Stimulated activated naive CD8-positive, alpha-beta T cell treated with anti-CD3 and anti-CD28 coated beads, Interleukin-15, Interleukin-2, amounts not matched to agents 100 ng/mL and 50 ng/mL, for 24 hours (primary cell): Measurements from ENCODE around the gene APIP.

Experiments
- H3K27ac Mint-ChIP-seq: one replicate; pipeline ENCODE4 v1.8.0; 2021; ENCODE audit warnings: mild to moderate bottlenecking, mixed read lengths
- H3K27me3 Mint-ChIP-seq: one replicate; pipeline ENCODE4 v1.8.0; 2021; ENCODE audit warnings: mixed read lengths
- H3K36me3 Mint-ChIP-seq: one replicate; pipeline ENCODE4 v1.8.0; 2021; ENCODE audit warnings: low read depth, mixed read lengths
- H3K4me1 Mint-ChIP-seq: one replicate; pipeline ENCODE4 v1.8.0; 2021; ENCODE audit warnings: low read depth, mixed read lengths
- H3K4me3 Mint-ChIP-seq: one replicate; pipeline ENCODE4 v1.8.0; 2021; ENCODE audit warnings: mild to moderate bottlenecking, mixed read lengths
- H3K9me3 Mint-ChIP-seq: one replicate; pipeline ENCODE4 v1.8.0; 2021; ENCODE audit warnings: mixed read lengths

The APIP gene

DNA sequence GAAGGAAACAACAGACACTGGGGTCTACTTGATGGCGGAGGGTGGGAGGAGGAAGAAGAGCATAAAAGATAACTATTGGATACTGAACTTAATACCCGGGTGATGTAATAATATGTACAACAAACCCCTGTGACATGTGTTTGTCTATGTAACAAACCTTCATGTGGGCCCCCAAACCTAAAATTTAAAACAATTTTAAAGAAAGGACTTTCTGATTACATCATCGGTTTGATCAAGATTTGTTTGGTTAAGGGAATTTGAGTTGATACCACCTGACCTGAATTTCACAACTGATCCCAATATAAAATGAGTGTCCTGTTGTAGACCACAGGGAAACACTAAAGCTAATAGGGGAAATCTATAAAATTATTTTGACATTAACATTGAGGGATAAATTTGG lies 34.3 kb downstream of the APIP start:
- Mint-ChIP-seq H3K27me3 (no peaks in the 10 kb centered on the region), H3K4me3 (no peak overlapping the region), H3K27ac (no peak overlapping the region), H3K4me1 (no peaks in the 10 kb centered on the region), H3K36me3 (peaks cover 23% of the 10 kb centered on the region), H3K9me3 (no peaks in the 10 kb centered on the region)

DNA sequence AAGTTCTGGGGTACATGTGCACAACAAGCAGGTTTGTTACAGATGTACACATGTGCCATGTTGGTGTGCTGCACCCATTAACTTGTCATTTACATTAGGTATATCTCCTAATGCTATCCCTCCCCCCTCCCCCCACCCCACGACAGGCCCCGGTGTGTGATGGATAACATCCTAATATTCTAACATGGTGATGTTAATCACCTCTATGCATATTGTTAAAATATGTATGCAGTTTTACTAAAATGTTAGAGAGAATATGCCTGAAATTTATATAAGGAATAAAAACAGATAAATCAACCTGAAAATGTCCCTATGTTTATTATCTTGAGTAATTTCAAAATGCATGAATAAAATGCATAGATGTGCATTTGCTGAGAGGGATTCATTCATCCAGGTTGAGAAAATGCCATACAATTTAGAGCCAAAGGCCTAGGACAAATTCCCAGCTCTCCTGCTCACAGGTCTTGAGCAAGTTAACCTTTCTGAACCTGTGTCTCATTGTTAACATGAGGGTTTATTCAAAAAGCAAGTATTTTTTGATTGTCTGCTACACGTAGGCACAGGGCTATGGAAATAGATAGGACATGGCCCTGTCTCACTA lies 38.7 kb downstream of the APIP start:
- Mint-ChIP-seq H3K9me3 (no peaks in the 10 kb centered on the region), H3K27ac (no peak overlapping the region), H3K36me3 (peaks cover 14% of the 10 kb centered on the region), H3K27me3 (no peaks in the 10 kb centered on the region), H3K4me1 (no peaks in the 10 kb centered on the region), H3K4me3 (no peak overlapping the region)

DNA sequence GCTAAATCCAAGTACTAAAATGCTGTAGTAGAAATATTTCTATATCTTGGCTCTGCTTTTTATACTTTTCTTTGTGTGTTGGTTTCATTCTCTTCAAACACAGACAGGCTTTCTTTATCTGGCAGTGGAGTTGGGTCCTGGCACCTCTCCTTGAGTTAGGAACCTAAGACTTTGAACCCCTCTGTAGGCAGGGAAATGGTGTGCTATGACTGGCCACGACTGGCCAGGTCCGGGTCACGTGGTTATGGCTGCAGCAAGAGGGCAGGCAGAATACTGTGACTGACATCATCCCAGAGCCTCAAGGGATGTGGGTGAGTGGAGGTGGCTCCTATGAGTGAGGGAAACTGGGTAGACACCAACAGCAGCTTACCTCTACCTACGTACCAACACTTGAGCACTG lies 42.0 kb downstream of the APIP start:
- Mint-ChIP-seq H3K36me3 (peaks cover 5% of the 10 kb centered on the region), H3K27me3 (no peaks in the 10 kb centered on the region), H3K4me3 (no peak overlapping the region), H3K4me1 (no peaks in the 10 kb centered on the region), H3K27ac (no peak overlapping the region), H3K9me3 (no peaks in the 10 kb centered on the region)

DNA sequence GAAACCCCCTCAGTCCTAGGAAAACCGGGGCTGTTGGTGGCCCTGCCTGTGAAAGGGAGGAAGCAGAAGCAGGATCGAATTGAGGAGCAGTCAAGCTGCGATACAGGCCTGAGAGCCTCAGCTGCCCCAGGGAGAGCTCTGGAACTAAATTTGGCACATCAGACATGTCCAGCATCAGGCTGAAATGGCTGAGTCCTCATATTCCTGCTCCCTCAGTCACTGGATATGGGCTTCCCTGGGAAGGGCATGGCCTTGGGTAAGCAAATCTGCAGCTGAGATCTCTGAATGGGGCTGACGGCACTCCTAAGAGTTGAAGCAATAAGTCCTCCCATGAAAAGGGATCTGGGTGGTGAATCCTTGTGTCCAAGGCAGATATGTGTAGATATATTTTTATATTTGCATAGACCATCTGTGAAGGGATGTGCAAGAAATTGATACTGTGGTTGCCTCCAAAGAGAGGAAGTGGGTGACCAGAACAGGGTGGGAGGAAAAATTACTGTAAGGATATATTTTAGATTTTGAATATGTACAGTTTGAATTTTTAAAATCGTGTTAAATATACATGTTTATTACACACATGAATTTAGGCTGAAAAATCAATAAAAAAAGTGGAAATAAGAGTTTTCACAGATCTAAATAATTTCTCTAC lies 45.5 kb downstream of the APIP start:
- Mint-ChIP-seq H3K27ac (no peak overlapping the region), H3K36me3 (peaks cover 3% of the 10 kb centered on the region), H3K4me1 (no peaks in the 10 kb centered on the region)

DNA sequence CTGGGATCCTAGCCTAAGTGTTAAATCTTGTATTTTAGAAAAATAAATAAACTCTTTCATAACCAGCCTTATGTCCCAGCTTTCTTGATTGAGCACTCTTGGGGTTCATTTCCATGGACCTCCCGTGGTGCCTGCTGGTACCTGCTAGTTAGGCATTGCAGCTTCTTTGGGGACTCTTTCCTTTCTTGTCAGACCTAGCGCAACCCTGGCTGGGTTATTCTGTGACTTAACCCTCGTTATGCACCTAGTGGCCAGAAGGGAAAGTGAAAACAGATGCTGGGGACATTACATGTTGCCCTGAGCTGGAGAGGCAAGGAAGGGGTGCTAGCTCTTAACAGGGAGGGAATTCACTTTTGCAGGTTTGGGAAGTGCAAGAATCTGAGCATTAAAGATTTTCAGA lies 46.8 kb downstream of the APIP start:
- no peaks in the 10 kb centered on the region for H3K9me3 Mint-ChIP-seq
- H3K4me3 Mint-ChIP-seq: no peak overlapping the region
- no peak overlapping the region for H3K27ac Mint-ChIP-seq
- H3K36me3 Mint-ChIP-seq: no peaks in the 10 kb centered on the region
- no peaks in the 10 kb centered on the region for H3K4me1 Mint-ChIP-seq
- H3K27me3 Mint-ChIP-seq: no peaks in the 10 kb centered on the region

More for the DNA sequence above, 45.5 kb downstream of the APIP start:
- Mint-ChIP-seq H3K27me3 (no peaks in the 10 kb centered on the region), H3K9me3 (no peaks in the 10 kb centered on the region), H3K4me3 (no peak overlapping the region)

DNA sequence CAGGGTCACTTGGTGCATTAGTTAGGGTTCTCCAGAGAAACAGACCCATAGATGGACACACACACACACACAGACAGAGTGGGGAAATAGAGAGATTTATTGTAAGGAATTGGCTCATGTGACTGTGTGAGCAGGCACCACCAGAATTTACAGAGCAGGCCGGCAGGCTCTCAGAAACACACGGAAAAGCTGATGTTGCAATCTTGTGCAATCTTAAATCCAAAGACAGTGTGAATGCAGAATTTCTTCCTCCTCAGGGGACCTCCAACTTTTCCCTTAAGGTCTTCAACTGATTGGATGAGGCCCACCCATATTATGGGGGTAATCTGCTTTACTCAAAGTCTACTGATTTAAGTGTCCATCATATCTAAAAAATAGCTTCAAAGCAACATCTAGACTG lies 49.8 kb downstream of the APIP start:
- Mint-ChIP-seq H3K27ac (no peak overlapping the region), H3K27me3 (no peaks in the 10 kb centered on the region), H3K36me3 (no peaks in the 10 kb centered on the region), H3K9me3 (no peaks in the 10 kb centered on the region), H3K4me1 (no peaks in the 10 kb centered on the region), H3K4me3 (no peak overlapping the region)

DNA sequence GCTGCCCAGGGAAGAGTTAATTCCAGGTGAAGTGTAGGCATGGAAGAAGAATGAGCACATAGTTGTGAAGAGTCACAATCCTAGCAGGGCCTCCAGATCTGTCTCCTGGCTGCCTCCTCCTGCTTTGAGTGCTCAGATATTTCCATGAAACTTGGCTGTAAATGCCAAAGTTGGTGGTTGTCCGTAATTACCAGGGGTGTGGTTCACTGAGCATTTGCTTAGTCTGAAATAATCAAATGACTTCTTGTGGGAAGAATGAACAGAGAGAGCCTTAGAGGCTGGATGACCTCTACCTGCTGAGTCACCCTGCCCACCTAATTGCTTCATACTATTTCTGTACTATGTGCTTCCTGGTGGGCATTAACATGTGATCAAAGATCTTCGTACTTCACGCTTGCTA lies 50.9 kb downstream of the APIP start:
- Mint-ChIP-seq H3K9me3 (no peaks in the 10 kb centered on the region), H3K27ac (no peak overlapping the region), H3K4me1 (no peaks in the 10 kb centered on the region), H3K4me3 (no peak overlapping the region), H3K36me3 (no peaks in the 10 kb centered on the region), H3K27me3 (no peaks in the 10 kb centered on the region)

DNA sequence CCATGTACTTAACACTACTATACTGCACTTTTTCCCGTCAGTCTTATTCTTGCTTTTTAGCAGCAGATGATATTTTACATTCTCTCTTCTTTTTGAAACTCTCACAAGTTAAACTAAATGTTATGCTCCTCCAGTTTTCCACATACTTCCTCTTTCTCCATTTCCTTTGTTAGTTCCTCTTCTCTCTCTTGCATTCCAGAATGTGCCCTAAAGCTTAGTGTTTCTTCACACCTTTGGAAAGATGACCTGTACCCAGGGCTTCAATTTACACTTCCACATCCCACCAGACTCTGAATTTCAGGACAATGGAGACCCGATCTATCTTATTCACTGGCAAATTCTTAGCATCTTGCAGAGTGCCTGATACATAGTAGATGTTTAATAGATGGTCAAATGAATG lies 51.8 kb downstream of the APIP start:
- Mint-ChIP-seq H3K27ac (no peak overlapping the region), H3K27me3 (no peaks in the 10 kb centered on the region), H3K9me3 (no peaks in the 10 kb centered on the region), H3K36me3 (no peaks in the 10 kb centered on the region), H3K4me3 (no peak overlapping the region), H3K4me1 (no peaks in the 10 kb centered on the region)

DNA sequence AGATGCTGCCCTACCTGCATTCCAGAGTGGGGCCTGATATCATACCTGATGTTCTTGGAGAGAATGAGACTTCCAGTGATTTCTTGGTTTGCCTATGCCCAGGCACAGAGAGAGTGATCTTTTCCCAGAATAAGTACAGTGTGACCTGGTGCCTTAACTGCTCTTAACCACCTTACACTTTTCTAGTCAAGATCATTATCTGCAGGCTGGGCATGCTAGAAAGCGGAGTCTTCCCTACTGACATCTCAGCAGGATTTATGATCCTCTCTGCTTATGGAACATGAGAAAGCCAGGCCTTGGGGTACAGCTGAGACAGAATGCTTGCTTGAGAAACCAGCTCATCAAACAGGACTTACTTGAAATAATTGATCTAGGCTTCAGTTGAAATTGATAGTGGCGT lies 53.1 kb downstream of the APIP start:
- Mint-ChIP-seq H3K27me3 (no peaks in the 10 kb centered on the region), H3K4me3 (no peak overlapping the region), H3K4me1 (no peaks in the 10 kb centered on the region), H3K27ac (no peak overlapping the region), H3K9me3 (no peaks in the 10 kb centered on the region), H3K36me3 (no peaks in the 10 kb centered on the region)

DNA sequence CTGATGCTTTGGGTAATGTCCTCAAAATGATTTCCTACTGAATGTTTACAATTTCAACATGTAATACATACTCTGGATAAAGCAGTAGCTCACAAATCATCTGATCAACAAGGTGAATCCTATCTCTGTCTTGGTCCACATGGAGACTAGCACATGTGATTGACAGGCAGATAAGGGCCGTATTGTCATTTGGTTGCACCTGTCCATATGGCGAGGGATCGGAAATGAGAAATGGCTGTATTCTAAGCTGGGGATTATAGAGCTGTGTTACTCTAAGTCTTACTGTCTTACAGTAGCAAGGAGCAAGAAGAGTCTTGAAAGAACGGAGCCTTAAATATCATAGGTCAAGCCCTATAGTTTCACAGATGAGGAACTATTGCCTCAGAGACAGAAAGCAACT lies 55.7 kb downstream of the APIP start:
- Mint-ChIP-seq H3K4me3 (no peak overlapping the region), H3K9me3 (no peaks in the 10 kb centered on the region), H3K27me3 (no peaks in the 10 kb centered on the region), H3K4me1 (no peaks in the 10 kb centered on the region), H3K36me3 (no peaks in the 10 kb centered on the region), H3K27ac (no peak overlapping the region)

DNA sequence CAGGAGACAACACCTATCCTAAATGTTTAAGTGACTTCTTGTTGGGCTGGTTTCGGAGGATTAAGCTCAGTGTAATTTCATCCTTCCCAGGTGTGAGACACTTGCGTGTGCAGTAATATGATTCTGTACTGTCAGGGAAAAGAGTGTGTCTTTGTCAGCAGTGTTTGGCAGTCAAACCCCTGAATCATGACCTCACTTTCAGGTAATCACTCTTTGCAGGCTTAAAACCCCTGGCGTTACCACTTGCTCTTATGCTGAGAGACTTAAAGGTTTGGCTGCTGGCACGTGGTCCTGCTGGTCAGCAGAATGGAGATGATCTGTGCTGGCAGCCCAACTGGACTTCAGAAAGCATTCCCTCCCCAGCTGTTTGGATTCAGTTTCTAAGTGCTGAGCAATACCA lies 56.1 kb downstream of the APIP start:
- no peaks in the 10 kb centered on the region for H3K27me3 Mint-ChIP-seq
- no peak overlapping the region for H3K4me3 Mint-ChIP-seq
- H3K9me3 Mint-ChIP-seq: no peaks in the 10 kb centered on the region
- H3K36me3 Mint-ChIP-seq: no peaks in the 10 kb centered on the region
- no peaks in the 10 kb centered on the region for H3K4me1 Mint-ChIP-seq
- H3K27ac Mint-ChIP-seq: no peak overlapping the region

DNA sequence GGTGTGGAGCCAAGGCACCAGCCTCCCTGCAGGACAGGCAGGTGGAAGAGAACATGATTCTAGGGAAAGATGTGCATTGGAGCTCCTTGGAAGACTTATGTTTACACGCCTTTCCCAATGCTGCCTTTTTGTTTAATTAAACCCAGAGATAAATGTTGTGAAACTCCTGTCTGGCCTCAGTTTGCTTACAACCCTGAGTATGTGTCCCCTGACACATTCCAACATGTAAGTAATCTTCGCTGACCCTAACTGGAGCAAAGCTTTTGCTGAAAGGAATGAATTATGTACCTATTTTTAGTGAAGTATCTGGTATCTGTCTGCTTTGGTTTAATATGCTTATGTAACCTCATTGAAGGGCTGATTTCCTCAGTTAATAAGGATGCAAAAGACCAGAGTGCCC lies 56.7 kb downstream of the APIP start:
- H3K36me3 Mint-ChIP-seq: no peaks in the 10 kb centered on the region
- H3K4me3 Mint-ChIP-seq: no peak overlapping the region
- H3K27me3 Mint-ChIP-seq: no peaks in the 10 kb centered on the region
- no peak overlapping the region for H3K27ac Mint-ChIP-seq
- H3K4me1 Mint-ChIP-seq: no peaks in the 10 kb centered on the region
- no peaks in the 10 kb centered on the region for H3K9me3 Mint-ChIP-seq

DNA sequence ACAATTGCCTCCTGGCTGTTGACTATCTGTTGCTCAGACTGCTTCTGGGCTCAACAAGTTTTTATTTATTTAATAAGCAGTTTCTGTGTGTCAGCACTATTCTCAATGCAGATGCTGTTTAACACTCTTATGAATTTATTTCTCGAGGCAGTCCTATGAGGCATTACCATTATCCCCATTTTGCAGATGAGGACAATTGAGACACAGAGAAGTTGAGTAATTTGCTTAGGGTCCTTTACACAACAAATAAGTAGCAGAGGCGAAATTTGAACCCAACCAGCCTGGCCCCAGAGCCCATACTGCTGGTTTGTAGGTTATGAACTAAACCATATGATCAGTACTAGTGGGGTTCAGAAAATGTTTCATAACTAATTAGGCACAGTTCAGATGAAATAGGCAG lies 58.7 kb downstream of the APIP start:
- H3K27me3 Mint-ChIP-seq: no peaks in the 10 kb centered on the region
- no peaks in the 10 kb centered on the region for H3K4me1 Mint-ChIP-seq
- H3K36me3 Mint-ChIP-seq: no peaks in the 10 kb centered on the region
- no peak overlapping the region for H3K4me3 Mint-ChIP-seq
- no peak overlapping the region for H3K27ac Mint-ChIP-seq
- no peaks in the 10 kb centered on the region for H3K9me3 Mint-ChIP-seq

DNA sequence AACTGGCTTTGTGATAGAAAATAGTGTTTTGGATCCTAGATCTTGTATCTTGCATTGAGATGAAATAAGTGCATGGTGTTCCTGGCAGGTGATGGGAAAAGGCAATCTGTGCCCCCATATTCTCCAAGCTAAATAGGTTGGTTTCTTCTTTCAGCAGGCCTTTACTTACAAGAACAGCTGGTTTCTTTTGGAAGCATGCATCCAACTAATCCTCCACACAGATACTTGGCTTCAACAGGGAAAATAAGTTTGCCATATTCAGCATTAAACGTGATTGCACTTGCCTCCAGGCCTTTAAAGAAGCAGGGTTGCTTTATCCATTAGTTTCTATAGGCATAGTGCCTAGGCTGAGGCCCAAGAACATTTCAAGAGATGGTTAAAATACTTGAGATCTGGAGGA lies 59.9 kb downstream of the APIP start:
- peaks cover 4% of the 10 kb centered on the region for H3K27me3 Mint-ChIP-seq
- no peak overlapping the region for H3K27ac Mint-ChIP-seq
- H3K4me3 Mint-ChIP-seq: no peak overlapping the region

DNA sequence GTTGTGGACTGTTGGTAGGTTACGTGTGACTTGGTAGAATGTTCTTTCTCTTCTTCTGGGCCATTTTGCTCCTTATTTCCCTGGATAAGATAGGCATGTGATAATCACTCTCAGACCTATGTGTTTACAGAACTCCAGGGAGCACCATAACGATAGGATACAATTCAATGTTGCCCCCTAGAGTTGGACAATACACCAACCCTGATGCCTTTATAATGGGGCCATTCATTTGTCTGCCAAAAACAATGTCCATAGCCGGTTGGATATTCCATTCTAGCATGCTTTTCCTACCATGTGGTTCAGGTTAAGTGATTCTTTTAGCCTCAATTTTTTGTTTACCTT lies 60.5 kb downstream of the APIP start:
- Mint-ChIP-seq H3K4me1 (no peaks in the 10 kb centered on the region), H3K9me3 (no peaks in the 10 kb centered on the region)

More for the DNA sequence above, 59.9 kb downstream of the APIP start:
- H3K4me1 Mint-ChIP-seq: no peaks in the 10 kb centered on the region
- H3K9me3 Mint-ChIP-seq: no peaks in the 10 kb centered on the region
- H3K36me3 Mint-ChIP-seq: no peaks in the 10 kb centered on the region

DNA sequence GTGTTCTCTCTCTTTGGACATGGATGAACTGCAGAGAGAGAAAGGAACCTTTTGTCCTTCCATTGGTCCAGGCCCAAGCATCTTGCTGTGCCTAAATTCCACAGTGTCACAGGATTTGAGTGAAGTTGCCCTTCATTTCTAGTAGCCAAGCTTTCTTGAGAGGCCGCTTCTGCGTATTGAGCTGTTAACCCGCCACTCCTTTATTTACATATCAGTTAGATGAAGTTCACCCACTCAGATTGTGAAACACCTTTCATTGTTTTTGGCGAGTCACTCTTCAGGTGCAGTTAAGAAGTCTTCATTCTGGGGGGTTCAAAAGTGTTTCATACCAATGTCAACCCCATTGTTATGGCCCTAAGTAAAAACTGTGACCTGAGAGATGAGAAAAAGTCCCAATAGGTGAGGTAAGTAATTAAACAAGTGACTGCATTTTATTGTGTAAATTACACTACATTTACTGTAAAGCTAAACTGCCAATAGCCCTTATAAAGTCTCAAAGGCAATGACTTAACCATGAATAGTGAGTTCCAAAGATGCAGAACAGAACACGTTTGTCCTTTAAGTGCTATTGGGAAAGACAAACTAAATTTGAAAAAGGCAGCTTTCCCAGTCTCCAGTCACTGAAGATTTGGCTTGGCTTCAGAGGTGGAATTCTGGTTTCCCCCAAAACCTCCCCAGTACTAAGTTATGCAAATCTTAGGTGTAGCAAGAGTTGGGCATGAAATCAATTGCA lies 61.0 kb downstream of the APIP start:
- H3K4me3 Mint-ChIP-seq: no peak overlapping the region
- H3K27me3 Mint-ChIP-seq: peaks cover 7% of the 10 kb centered on the region
- H3K9me3 Mint-ChIP-seq: no peaks in the 10 kb centered on the region
- H3K27ac Mint-ChIP-seq: no peak overlapping the region
- no peaks in the 10 kb centered on the region for H3K36me3 Mint-ChIP-seq
- H3K4me1 Mint-ChIP-seq: no peaks in the 10 kb centered on the region

More for the DNA sequence above, 60.5 kb downstream of the APIP start:
- Mint-ChIP-seq H3K27ac (no peak overlapping the region), H3K36me3 (no peaks in the 10 kb centered on the region), H3K4me3 (no peak overlapping the region), H3K27me3 (peaks cover 4% of the 10 kb centered on the region)
